ENCODE data around the gene SEC61G.

Gene SEC61G

DNA sequence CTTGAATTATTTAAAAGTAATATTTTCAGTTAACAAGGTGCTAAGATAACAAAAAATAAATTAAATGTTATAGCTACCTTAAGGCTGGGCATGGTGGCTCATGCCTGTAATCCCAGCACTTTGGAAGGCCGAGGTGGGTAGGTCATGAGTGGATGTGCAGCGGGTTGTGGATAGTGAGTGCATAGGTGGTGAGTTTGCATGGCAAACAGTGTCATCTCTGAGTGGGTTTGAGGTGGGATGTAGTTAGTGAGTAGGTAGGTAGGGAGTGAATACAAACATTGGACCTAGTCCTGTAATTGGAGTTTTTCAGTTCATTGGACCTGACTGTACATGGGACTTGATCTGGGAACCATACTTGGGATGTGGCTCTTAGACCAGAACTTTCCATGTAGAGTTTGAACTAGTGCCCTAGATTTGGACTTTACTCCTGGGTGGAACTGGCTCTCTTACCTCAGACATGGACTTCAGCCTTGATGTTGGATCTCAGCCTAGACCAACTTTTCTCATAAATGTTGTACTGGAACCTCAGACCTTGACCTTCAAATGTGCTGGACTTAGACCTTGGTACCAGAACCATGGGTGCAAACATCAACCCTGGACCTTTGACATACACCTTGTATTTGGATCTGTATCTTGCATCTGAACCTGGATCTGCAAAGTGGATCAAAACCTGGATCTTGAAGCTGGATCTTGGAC is 47.0 kb downstream of the SEC61G start:
- DNase-seq (ENCODE audit: low spot score): no peak
- TF ChIP-seq, protein P1, sequence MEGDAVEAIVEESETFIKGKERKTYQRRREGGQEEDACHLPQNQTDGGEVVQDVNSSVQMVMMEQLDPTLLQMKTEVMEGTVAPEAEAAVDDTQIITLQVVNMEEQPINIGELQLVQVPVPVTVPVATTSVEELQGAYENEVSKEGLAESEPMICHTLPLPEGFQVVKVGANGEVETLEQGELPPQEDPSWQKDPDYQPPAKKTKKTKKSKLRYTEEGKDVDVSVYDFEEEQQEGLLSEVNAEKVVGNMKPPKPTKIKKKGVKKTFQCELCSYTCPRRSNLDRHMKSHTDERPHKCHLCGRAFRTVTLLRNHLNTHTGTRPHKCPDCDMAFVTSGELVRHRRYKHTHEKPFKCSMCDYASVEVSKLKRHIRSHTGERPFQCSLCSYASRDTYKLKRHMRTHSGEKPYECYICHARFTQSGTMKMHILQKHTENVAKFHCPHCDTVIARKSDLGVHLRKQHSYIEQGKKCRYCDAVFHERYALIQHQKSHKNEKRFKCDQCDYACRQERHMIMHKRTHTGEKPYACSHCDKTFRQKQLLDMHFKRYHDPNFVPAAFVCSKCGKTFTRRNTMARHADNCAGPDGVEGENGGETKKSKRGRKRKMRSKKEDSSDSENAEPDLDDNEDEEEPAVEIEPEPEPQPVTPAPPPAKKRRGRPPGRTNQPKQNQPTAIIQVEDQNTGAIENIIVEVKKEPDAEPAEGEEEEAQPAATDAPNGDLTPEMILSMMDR (IDR thresholded peaks at IDR 0.05; ENCODE audit: extremely low read depth, missing control alignments): no peak

DNA sequence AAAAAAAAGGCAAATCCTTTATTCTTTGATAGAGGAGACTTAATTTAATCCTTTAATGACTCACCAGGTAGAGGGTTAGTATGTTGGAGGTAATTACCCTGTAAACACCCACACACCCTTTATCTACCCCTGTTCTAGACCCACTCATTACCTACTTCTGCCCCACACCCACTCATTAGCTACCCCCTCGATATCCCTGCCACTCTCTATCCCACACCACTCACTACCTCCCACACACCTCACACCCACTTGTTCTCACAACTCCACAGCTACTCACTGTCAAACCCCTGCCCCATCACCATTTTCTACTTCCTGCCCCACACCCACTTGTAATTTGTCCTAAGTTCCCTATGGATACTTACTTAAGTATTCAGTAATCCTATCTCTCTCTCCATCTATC is 49.7 kb downstream of the SEC61G start:
- TF ChIP-seq, protein P1 (IDR thresholded peaks at IDR 0.05; ENCODE audit: extremely low read depth, missing control alignments): no peak
- no peak for DNase-seq (ENCODE audit: low spot score)

- DNase-seq (ENCODE audit: low spot score): no peak
- TF ChIP-seq, protein P1 (IDR thresholded peaks at IDR 0.05; ENCODE audit: extremely low read depth, missing control alignments): no peak
These were observed 53.6 kb downstream of the SEC61G start for GRCh38 chr7:54705436-54705835.

- TF ChIP-seq, protein P1 (IDR thresholded peaks at IDR 0.05; ENCODE audit: extremely low read depth, missing control alignments): no peak
- DNase-seq (ENCODE audit: low spot score): no peak
These were observed 54.2 kb downstream of the SEC61G start for GRCh38 chr7:54704851-54705250.
